ENCODE measurements around the gene FAM110A. TPM values are rescaled to one million over a fixed set of nuclear protein-coding genes. Genes with fewer than 3 reads are reported as not detected.
"Not testable (repeated sequence)": the region's sequence is repeated elsewhere in the genome, so short reads cannot be mapped to it uniquely, and the experiment has no call there.

The FAM110A gene
- total RNA-seq, 4 donors from 2014 or later, result 1.4 to 3.2 (median 2.0) TPM

DNA sequence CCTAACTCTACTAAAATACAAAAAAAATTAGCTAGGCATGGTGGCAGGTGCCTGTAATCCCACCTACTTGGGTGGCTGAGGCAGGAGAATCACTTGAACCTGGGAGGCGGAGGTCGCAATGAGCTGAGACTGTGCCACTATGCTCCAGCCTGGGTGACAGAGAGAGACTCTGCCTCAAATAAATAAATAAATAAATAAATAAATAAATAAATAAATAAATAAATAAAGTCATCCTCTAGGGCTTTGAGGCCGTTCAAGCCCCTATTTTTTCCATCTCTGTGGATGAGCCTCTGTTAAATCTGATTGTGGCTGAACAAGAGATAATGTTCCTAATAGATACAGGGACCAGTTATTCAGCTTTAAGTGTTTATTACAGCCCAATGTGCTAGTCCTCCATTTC lies 31.8 kb upstream of the FAM110A start:
- WGBS, 2 donors (ENCODE audit: low coverage in 1 of 2), result 67 to 80% methylated on average over 2 to 3 of the region's 3 CpGs
- H3K4me3 ChIP-seq, result no peak overlapping the region
- TF ChIP-seq, protein P1, sequence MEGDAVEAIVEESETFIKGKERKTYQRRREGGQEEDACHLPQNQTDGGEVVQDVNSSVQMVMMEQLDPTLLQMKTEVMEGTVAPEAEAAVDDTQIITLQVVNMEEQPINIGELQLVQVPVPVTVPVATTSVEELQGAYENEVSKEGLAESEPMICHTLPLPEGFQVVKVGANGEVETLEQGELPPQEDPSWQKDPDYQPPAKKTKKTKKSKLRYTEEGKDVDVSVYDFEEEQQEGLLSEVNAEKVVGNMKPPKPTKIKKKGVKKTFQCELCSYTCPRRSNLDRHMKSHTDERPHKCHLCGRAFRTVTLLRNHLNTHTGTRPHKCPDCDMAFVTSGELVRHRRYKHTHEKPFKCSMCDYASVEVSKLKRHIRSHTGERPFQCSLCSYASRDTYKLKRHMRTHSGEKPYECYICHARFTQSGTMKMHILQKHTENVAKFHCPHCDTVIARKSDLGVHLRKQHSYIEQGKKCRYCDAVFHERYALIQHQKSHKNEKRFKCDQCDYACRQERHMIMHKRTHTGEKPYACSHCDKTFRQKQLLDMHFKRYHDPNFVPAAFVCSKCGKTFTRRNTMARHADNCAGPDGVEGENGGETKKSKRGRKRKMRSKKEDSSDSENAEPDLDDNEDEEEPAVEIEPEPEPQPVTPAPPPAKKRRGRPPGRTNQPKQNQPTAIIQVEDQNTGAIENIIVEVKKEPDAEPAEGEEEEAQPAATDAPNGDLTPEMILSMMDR (IDR thresholded peaks at IDR 0.05), result no peak
- TF ChIP-seq POLR2A (IDR thresholded peaks at IDR 0.05) (no peak), POLR2AphosphoS5 (IDR thresholded peaks at IDR 0.05) (no peak), EP300 (IDR thresholded peaks at IDR 0.05) (no peak)

DNA sequence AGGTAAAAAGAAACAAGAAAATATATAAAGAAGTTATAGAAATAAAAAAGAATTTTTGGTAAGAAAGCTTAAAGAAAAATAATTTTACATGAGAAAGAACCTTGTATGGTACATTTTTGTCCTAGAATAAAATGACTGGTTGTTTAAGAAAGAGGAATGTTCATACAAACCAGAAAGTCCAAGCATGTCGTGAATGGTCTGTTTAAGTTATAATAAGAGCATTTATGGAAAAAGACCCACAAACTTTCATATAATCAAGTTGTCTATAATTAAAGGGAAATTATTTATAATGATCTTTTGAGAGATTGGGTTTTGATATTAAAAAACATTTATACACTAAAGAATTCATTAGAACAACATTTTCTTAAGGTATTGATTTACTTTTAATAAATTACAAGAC lies 27.8 kb upstream of the FAM110A start:
- Histone ChIP-seq H3K36me3 (no peaks in the 10 kb centered on the region), H3K9me3 (no peaks in the 10 kb centered on the region), H3K27ac (no peak overlapping the region), H3K4me1 (no peaks in the 10 kb centered on the region), H3K4me3 (no peak overlapping the region), H3K27me3 (peaks cover 31% of the 10 kb centered on the region)
- WGBS, 2 donors (ENCODE audit: low coverage in 1 of 2), result 9 to 33% methylated on average over 1 of the region's 1 CpG
- TF ChIP-seq, protein P1 (IDR thresholded peaks at IDR 0.05), result no peak
- TF ChIP-seq POLR2AphosphoS5 (IDR thresholded peaks at IDR 0.05) (no peak), EP300 (IDR thresholded peaks at IDR 0.05) (no peak), POLR2A (IDR thresholded peaks at IDR 0.05) (no peak)
- no peak for ATAC-seq

More for the DNA sequence above, 31.8 kb upstream of the FAM110A start:
- no peaks in the 10 kb centered on the region for H3K4me1 ChIP-seq
- no peak for ATAC-seq
- H3K27ac ChIP-seq, result no peak overlapping the region
- H3K9me3 ChIP-seq, result no peaks in the 10 kb centered on the region
- H3K36me3 ChIP-seq, result no peaks in the 10 kb centered on the region
- H3K27me3 ChIP-seq, result peaks cover 25% of the 10 kb centered on the region

DNA sequence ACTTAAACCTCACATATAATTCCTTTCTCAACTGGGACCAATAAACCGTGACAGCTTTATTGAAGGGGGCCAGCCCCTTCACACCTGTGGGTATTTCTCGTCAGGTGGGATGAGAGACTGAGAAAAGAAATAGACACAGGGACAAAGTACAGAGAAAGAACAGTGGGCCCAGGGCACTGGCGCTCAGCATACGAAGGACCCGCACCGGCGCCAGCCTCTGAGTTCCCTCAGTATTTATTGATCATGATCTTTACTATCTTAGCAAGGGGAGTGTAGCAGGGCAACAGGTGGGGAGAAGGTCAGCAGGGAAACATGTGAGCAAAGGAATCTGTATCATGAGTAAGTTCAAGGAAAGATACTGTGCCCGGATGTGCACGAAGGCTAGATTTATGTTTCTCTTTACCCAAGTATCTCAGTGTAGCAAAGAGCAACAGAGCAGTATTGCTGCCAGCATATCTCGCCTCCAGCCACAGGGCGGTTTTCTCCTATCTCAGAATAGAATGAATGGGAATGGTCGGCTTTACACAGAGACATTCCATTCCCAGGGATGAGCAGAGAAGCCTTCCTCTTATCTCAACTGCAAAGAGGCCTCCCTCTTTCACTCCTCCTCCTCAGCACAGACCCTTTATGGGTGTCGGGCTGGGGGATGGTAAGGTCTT lies 21.6 kb upstream of the FAM110A start:
- peaks cover 77% of the 10 kb centered on the region for H3K27me3 ChIP-seq
- H3K9me3 ChIP-seq, H3K4me3 ChIP-seq, H3K4me1 ChIP-seq, ATAC-seq, H3K27ac ChIP-seq, H3K36me3 ChIP-seq: not testable (repeated sequence)
- WGBS, 2 donors (ENCODE audit: low coverage in 1 of 2), result 44 to 70% methylated on average over 4 to 13 of the region's 13 CpGs

DNA sequence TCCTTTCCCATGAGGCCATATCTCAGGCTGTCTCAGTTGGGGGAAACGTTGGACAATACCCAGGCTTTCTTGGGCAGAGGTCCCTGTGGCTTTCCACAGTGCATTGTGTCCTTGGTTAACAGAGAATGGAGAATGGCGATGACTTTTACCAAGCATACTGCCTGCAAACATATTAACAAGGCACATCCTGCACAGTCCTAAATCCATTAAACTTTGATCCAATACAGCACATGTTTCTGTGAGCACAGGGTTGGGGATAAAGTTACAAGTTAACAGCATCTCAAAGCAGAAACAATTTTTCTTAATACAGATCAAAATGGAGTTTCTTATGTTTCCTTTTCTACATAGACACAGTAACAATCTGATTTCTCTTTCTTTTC lies 21.1 kb upstream of the FAM110A start:
- H3K9me3 ChIP-seq, H3K36me3 ChIP-seq, H3K4me1 ChIP-seq, ATAC-seq, H3K27ac ChIP-seq, H3K4me3 ChIP-seq: not testable (repeated sequence)
- H3K27me3 ChIP-seq, result peaks cover 78% of the 10 kb centered on the region
- WGBS, 2 donors (ENCODE audit: low coverage in 1 of 2), result 0 to 80% methylated on average over 1 of the region's 2 CpGs

DNA sequence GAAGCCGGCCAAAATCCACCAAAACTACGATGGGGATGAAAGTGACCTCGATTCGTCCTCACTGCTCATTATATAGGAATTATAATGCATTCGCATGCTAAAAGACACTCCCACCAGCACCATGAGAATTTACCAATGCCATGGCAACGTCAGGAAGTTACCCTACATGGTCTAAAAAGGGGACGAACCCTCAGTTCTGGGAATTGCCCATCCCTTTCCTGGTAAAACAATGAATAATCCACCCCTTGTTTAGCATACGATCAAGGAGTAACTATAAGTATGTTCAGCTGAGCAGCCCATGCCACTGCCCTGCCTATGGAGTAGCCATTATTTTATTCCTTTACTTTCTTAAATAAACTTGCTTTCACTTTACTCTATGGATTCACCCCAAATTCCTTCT lies 20.1 kb upstream of the FAM110A start:
- Histone ChIP-seq H3K9me3 (no peaks in the 10 kb centered on the region), H3K36me3 (no peaks in the 10 kb centered on the region), H3K27ac (no peak overlapping the region), H3K4me3 (no peak overlapping the region), H3K4me1 (no peaks in the 10 kb centered on the region), H3K27me3 (peaks cover 73% of the 10 kb centered on the region)
- no peak for TF ChIP-seq EP300 (IDR thresholded peaks at IDR 0.05)
- no peak for TF ChIP-seq POLR2AphosphoS5 (IDR thresholded peaks at IDR 0.05)
- no peak for TF ChIP-seq POLR2A (IDR thresholded peaks at IDR 0.05)
- TF ChIP-seq, protein P1 (IDR thresholded peaks at IDR 0.05), result no peak
- 31 to 56% methylated on average over 3 to 8 of the region's 8 CpGs for whole genome bisulfite sequencing, 2 donors (ENCODE audit: low coverage in 1 of 2)
- no peak for ATAC-seq

DNA sequence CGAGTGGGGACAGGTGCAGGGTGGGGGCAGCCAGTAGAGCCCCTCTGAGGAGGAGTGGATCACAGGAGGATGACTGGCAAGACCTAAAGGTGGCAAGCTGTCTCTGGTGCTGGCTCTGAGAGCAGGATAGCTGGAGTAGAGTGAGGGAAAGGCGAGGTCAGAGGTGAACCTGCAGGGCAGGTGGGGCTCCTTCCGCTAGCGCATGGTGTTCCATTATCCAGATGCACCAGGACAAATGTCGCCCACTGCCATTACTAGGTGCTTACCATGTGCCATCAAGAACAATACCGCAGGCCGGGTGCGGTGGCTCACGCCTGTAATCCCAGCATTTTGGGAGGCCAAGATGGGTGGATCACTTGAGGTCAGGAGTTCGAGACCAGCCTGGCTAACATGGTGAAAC lies 18.3 kb upstream of the FAM110A start:
- Histone ChIP-seq H3K4me1 (peaks cover 0 to 4% (median 0%) of the 10 kb centered on the region in 3 donors), H3K27ac (no peak overlapping the region), H3K9me3 (no peaks in the 10 kb centered on the region), H3K36me3 (no peaks in the 10 kb centered on the region), H3K27me3 (peaks cover 63% of the 10 kb centered on the region), H3K4me3 (no peak overlapping the region)
- WGBS, 2 donors (ENCODE audit: low coverage in 1 of 2), result 76 to 84% methylated on average over 4 to 10 of the region's 10 CpGs
- no peak for TF ChIP-seq POLR2A (IDR thresholded peaks at IDR 0.05)
- no peak for TF ChIP-seq EP300 (IDR thresholded peaks at IDR 0.05)
- no peak for TF ChIP-seq POLR2AphosphoS5 (IDR thresholded peaks at IDR 0.05)
- TF ChIP-seq, protein P1 (IDR thresholded peaks at IDR 0.05), result no peak
- ATAC-seq, result no peak

Measured in gastroesophageal sphincter (tissue), 4 donors.